GM08714 (cell line): ENCODE results near the gene BEST1.

ENCODE experiments used
- H3K4me3 ChIP-seq: fragments of 200-500 bp; sonication (Bioruptor generic); 2 replicates; pipeline ENCODE4 v1.5.1; 2014; ENCODE audit warnings: mild to moderate bottlenecking, low read length, inconsistent platforms
- ZNF274 ChIP-seq: IDR thresholded peaks from 2 replicates; pipeline ENCODE4 v1.6.1; 2012; ENCODE audit warnings: mild to moderate bottlenecking, low read depth, low read length

Gene BEST1

GRCh38 chr11:61950035-61950547 is at the start of gene BEST1:
TSS of gene BEST1 (plus strand) at chr11:61950351. CDS start at chr11:61951807, 1,456 bp downstream.
- TF ChIP-seq ZNF274, result no peak
- H3K4me3 ChIP-seq, result no peak within 1 kb of the TSS

DNA sequence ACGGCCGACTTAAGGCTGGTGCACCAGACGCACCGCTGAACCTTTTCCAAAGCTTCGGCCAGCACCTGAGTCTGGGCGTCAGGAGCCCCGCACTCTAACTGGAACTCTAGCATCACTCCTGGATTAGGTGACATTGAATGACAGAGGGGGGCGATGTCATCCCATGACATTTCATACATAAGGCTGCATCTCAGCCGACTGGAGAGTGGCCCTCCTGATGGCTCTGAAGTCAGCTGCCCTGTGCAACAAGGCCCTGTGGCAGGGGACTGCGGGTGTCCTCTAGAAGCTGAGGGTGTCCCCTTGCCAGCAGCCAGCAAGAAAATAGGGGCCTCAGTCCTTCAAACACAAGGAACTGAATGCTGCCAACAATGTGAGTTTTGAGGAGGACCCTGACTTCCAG is 48.8 kb upstream of the BEST1 start:
- TF ChIP-seq ZNF274, result no peak
- no peak overlapping the region for H3K4me3 ChIP-seq

DNA sequence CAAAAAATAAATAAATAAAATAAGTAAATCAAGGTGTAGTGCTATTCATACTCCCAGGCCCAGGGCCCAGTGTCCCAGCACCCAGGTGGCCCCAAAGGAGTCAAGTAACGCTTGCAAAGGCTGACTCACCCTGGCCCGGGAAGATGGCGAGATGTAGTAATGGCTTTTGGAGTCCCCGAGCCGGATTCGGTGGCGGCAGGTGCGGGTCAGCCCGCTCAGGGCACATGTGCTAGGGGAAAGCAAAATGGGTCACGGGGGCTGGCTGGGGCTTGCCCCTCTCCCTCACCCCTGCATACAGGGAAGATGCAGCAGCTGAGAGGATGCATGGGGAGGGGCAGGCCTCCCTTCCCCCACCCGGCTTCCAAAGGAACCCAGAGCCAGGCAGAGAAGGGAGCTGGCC is 47.8 kb upstream of the BEST1 start:
- TF ChIP-seq ZNF274, result no peak
- H3K4me3 ChIP-seq, result no peak overlapping the region

GRCh38 chr11:61903845-61904244 is 46.3 kb upstream of the BEST1 start:
- H3K4me3 ChIP-seq, result no peak overlapping the region
- no peak for TF ChIP-seq ZNF274

DNA sequence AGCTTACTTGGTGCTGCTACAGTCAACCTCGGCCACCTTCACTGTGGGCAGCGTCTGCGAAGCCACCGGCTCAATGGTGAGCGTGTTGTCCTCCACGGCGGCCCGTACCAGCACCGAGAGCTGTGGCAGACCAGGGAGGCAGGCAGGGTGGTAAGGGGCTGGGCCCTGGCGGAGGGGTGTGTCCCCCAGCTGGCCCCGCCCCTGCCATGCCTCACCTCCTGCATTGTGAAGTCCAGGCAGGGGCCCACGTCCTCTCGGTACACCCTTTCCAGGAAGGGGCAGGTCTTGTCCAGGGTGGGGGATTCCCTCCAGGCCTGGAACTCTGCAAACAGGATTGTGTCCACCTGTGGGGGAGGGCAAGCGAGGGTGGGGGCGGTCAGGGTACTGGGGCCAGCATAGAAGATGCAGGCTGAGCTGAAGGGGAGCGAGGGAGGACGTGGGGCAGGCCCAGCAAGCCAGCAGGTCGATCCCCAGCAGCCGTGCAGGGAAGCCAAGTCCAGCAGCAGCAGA is 45.6 kb upstream of the BEST1 start:
- no peak overlapping the region for H3K4me3 ChIP-seq
- no peak for TF ChIP-seq ZNF274

DNA sequence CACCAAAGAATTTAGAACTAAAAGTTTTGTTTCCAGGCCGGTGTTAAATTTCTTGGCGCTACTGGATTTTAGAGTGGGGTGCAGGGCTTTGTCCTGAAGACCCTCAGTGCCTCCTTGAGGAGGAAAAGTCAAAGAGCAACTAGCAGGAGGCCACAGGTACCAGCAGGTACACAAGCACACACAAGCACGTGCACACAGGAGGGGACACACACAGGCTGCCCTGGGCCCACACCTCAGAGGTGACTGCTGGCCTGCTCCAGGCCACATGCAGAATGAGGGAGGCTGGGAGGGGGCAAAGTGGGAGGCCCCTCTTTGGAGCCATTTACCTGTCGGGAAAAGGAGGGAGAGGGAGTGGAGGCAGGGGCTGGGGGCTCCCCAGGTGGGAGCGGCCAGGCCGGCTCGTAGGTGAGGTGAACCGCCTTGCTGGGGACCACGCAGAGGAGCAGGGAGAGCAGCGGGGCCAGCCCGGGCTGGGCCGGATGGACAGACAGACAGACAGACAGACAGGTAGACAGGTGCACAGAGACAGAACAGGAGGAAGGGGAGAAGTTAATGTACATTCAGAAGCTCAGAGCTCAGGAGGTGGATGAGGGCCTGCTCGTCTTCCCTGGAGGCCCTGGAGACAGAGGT is 45.0 kb upstream of the BEST1 start:
- TF ChIP-seq ZNF274, result no peak
- no peak overlapping the region for H3K4me3 ChIP-seq

DNA sequence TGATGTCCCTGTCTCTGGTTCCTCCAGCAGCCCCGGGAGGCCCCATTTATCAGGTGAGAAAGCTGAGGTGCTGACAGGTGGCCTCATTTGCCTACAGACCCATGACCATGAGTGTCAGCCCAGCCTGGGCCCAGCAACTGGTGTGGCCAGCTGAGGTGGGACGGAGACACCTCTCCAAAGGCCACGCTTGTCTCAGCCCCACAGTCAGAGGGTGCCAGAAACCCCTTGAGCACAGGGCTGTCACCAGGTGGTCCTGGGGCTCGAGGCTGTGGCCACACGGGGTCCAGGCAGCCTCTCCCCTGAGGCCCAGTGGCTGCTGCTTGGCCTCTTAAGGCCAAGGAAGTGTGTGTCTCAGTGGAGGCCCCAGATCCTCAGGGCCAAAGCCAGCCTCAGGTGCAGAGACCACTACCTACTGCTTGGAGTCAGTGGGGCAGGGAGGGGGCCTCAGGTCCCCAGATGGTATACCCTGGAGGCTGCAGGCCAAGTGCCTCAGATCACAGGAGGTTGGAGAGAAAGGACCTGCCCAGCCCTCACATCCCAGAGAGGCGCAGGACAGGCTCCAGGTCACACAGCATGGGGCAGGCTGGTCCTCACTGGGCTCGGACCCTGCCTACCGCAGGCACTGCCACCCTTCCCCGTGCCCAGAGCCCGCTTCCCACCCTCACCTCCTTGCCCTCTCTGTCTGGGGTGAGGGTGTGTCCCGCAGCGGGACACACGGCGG is 44.2 kb upstream of the BEST1 start:
- no peak for TF ChIP-seq ZNF274
- H3K4me3 ChIP-seq, result no peak overlapping the region

- no peak overlapping the region for H3K4me3 ChIP-seq
- no peak for TF ChIP-seq ZNF274
Observed at GRCh38 chr11:61906522-61906909, 43.6 kb upstream of the BEST1 start.

- TF ChIP-seq ZNF274, result no peak
- H3K4me3 ChIP-seq, result no peak overlapping the region
Observed at GRCh38 chr11:61907282-61907681, 42.9 kb upstream of the BEST1 start.

DNA sequence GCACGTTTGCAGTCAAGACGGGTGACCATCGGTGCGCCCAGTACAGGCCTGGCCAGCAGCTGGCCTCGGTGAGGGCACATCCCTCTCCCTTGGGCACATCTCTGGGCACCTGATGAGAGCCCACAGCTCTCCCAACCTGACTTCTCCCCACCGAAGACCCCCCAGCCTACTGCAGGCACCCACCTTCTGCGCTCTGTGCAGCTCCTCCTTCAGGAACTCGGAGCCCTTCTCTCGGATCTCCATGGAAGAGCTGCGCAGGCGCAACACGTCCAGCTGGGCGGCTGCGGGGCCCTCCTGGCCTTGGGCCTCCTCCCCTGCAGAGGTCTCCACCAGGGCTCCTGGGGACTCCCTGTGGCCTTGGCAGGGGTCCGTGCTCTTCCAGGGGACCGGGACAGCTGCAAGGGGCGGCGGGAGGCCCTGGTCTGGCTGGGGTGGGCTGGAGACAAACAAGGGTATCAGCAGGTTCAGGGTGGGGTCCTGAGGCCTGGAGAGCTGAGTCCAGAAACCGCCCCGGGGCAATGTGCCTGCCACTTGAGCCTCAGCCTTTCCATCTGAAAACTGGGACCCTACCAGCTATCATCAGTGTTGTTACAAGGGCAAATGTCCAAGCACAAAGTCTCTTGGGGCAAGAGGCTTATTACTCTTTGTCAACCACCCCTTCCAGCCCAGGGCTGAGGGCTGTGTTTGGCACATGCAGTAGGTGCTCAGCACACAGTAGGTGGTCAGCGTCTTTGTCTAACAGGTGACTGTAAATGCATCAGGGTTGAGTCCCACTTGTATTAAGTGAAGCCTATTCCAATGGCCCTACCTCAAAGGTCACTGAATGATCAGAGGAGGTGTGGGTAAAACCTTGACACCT is 42.1 kb upstream of the BEST1 start:
- TF ChIP-seq ZNF274, result no peak
- no peak overlapping the region for H3K4me3 ChIP-seq

DNA sequence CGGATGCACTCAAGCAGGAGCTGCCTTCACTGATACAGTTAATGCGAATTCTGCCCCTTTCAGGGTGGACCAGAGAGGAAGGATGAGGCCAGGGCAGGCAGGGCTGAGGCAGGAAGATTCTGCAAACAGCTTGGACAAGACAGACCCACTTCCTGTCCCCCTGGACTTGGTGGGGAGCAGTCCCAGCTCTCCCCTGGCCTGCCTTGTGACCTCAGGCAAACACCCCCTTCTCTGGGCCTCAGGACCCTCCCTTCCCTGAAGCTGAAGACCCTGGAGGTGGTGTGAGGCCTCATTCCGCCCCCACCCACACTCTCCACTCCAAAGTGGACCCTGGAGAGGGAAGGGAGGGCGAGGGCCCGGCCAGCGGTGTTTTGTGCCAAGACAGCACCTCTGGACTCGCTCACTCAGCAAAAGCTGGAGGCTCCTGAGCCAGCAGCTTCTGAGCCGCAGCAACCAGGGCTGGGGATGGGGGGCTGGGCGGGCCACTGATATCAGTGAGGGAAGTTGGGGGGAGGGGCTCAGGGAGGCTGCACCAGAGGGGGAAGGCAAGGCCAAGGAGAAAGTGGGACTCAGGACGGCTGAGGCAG is 41.3 kb upstream of the BEST1 start:
- TF ChIP-seq ZNF274, result no peak
- H3K4me3 ChIP-seq, result no peak overlapping the region

DNA sequence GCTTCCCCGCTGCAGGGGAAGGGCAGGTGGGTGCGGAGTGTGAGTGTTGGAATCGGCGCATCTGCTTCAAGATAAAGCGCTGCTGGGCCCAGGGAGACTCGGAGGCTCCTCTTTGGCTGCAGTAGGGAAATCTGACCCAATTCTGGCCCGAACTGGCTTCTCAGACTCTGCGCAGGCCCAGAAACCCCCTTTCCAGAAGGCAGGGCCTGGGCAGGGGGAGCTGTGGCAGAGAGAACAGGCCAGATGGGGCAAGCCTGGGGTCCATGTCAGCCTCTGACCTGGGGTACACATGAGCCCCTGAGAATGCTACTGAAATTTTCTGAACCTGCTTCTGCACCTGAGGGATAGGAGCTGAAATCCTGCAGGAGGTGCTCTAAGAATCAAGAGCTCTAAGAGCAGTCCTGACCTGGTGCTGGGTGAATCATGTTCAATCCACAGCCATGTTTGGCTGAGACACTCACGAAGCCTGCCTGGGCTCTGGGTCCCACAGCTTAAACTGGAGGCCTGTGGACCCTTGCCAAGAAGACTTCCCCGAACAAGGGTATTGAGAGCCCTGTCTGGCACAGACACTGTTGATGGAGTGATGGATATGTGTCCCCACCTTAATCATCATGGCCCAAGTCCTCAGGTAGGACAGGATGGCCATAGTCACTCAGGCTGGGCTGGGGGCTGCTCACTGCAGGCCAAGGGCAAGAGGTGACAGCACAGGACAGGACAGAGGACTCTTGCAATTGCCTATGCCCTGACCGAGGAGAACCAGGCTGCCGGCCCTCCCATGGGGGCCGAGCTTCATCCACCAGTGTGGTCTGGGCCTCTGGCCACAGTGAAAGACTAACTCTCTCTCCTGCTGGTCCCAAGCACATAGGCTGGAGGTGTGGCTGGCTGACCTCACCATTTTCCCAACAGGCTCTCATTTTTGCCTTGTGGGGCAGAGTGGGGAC is 39.7 kb upstream of the BEST1 start:
- no peak overlapping the region for H3K4me3 ChIP-seq
- no peak for TF ChIP-seq ZNF274

DNA sequence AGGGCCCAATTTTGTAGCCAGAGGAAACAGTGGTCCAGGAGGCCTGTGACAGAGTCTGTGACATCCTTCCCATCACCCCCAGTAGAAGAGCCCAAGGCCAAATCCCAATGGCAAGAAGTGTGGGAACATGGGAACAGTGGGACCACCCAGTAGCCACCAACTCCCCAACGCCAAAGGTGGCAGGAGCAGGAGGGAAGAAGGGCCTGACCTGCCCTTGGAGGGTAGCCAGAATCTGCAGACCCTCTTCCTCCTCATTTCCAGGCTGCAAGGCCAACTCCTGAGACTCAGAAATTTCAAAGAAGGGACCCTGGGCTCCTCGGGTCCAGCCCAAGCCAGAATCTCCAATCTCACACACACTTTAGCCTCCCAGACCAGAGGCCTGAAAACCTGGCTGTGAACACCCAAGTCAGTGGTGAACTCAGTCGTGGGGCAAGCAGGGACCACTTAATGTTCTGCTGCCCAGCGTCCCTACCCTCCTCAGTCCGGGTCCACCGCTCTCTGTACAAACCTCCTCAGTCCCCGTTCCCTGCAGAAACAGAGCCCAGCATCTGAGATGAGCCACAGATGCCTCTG is 38.9 kb upstream of the BEST1 start:
- TF ChIP-seq ZNF274, result no peak
- H3K4me3 ChIP-seq, result no peak overlapping the region
